Measurements from ENCODE around the gene ATP11A. TPM values are rescaled to one million over a fixed set of nuclear protein-coding genes. Genes with fewer than 3 reads are reported as not detected.

The ATP11A gene
- total RNA-seq, 6 experiments from 2014 or later = 24.3 to 57.4 (median 33.1) TPM

DNA sequence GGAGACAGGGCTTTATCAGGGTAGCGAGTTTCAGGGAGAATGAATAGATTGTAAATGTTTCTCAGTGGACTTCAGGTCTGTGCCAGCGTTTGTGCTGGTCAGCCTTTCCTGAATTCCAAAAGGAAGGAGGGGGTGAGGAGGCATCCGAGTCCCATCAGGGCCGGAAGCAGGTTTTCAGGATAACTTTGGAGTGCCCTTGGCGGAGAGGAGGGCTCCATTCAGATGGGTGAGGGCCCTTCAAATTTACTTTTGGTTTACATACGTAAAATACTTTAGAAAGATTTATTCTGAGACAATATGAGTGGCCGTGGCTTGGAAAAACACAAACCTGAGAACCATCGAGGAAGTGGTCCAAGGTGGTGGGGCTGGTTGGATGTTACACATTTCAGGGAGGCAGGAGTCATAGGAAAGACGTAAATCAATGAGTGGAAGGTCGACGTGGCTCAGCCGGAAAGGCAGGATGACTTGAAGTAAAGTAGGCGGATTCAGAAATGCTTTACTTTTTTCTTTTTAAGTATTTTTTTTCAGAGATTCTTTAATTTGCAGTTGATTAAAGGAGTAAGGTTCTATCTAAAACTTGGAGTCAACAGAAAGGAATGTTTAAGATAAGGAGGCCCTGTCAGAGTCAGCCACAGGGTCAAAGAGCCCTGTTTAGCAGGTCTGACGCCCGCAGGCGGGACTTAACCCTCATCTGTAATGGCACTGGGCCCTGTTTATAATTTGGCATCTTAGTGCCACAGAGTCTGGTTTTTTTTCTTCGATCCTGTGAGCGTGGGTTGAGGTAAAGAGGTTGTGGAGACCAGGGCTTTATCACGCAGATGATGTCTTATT lies 32.8 kb downstream of the ATP11A start:
- ATAC-seq (peak; percentile 62 to 80 (median 68)), DNase-seq (peak in 1 of 3 donors; percentile 51)
- H3K27me3 ChIP-seq = no peaks in the 10 kb centered on the region
- no peaks in the 10 kb centered on the region for H3K36me3 ChIP-seq
- H3K9me3 ChIP-seq = no peaks in the 10 kb centered on the region
- TF ChIP-seq, protein P1, sequence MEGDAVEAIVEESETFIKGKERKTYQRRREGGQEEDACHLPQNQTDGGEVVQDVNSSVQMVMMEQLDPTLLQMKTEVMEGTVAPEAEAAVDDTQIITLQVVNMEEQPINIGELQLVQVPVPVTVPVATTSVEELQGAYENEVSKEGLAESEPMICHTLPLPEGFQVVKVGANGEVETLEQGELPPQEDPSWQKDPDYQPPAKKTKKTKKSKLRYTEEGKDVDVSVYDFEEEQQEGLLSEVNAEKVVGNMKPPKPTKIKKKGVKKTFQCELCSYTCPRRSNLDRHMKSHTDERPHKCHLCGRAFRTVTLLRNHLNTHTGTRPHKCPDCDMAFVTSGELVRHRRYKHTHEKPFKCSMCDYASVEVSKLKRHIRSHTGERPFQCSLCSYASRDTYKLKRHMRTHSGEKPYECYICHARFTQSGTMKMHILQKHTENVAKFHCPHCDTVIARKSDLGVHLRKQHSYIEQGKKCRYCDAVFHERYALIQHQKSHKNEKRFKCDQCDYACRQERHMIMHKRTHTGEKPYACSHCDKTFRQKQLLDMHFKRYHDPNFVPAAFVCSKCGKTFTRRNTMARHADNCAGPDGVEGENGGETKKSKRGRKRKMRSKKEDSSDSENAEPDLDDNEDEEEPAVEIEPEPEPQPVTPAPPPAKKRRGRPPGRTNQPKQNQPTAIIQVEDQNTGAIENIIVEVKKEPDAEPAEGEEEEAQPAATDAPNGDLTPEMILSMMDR (IDR thresholded peaks at IDR 0.05) = no peak
- TF ChIP-seq POLR2A (IDR thresholded peaks at IDR 0.05) = no peak
- H3K27ac ChIP-seq = peak overlapping the region; percentile 39 to 80 (median 59)
- intact Hi-C loops (cut with DNase I) = no loop called here
- 53% methylated on average over 13 of the region's 19 CpGs for WGBS (ENCODE audit: insufficient coverage, low coverage, low lambda C conversion rate, missing lambda C conversion rate)
- H3K4me3 ChIP-seq = no peak overlapping the region
- H3K4me1 ChIP-seq = peaks cover 0 to 11% (median 2%) of the 10 kb centered on the region in 4 donors

DNA sequence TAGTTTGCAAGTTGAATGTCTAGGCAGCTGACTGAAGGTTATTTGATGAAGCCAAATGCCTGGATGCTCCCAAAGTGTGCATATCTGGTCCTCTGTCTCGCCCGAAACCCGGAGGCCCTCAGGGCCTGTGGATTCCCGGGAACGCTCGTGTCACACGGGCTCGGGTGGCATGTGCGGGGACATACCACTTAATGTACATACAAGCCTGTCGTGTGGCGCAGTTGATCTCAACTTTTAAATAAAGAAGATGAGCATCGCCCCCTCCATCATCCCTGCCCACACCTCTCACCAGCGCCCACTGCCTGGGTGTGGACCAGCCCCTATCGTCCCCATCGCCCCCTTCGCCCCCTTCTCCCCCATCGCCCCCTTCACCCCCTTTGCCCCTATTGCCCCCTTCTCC lies 33.9 kb downstream of the ATP11A start:
- no peak for TF ChIP-seq POLR2A (IDR thresholded peaks at IDR 0.05)
- TF ChIP-seq, protein P1 (IDR thresholded peaks at IDR 0.05) = no peak
- no peak overlapping the region for H3K27ac ChIP-seq
- no peak overlapping the region for H3K4me3 ChIP-seq
- peaks cover 0 to 11% (median 2%) of the 10 kb centered on the region in 4 donors for H3K4me1 ChIP-seq
- H3K36me3 ChIP-seq = no peaks in the 10 kb centered on the region
- H3K27me3 ChIP-seq = no peaks in the 10 kb centered on the region
- no peak for DNase-seq
- no peak for ATAC-seq
- H3K9me3 ChIP-seq = no peaks in the 10 kb centered on the region
- intact Hi-C loops (cut with DNase I) = no loop called here
- 95% methylated on average over 7 of the region's 17 CpGs for WGBS (ENCODE audit: insufficient coverage, low coverage, low lambda C conversion rate, missing lambda C conversion rate)

DNA sequence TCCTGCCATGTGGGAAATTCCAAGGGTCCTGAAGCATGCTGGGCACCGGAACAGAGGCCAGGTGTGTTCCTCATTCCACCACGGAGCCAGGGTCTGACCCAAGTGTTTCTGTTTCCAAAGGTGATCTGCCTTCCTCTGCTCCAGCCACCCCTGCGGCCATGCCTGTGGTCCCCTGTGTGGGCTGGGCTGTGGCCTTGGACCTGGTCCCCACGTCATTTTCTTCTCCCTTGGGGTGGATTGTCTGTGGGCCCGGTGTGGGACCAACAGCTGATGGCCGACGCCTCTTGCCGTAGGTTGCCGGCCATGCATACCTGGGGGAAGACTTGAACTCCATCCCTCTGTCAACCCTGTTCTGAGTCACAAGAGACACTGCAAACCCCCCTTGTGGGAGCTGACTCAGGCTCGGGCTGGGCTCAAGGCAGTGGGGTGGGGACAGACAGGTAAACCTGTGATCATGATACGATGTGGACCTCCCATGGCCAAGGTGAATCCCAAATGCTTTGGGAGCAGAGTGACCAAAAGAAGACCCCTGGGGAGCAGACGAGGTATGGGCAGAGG lies 35.0 kb downstream of the ATP11A start:
- TF ChIP-seq POLR2A (IDR thresholded peaks at IDR 0.05) = no peak
- TF ChIP-seq, protein P1 (IDR thresholded peaks at IDR 0.05) = no peak
- peaks cover 0 to 11% (median 2%) of the 10 kb centered on the region in 4 donors for H3K4me1 ChIP-seq
- ATAC-seq (no peak), DNase-seq (peak in 1 of 3 donors; percentile 37)
- no peak overlapping the region for H3K27ac ChIP-seq
- no CpG with 5 or more reads among the region's 12 CpGs for WGBS (ENCODE audit: insufficient coverage, low coverage, low lambda C conversion rate, missing lambda C conversion rate)
- no peaks in the 10 kb centered on the region for H3K9me3 ChIP-seq
- no peak overlapping the region for H3K4me3 ChIP-seq
- intact Hi-C loops (cut with DNase I) = no loop called here
- H3K36me3 ChIP-seq = no peaks in the 10 kb centered on the region
- H3K27me3 ChIP-seq = no peaks in the 10 kb centered on the region

DNA sequence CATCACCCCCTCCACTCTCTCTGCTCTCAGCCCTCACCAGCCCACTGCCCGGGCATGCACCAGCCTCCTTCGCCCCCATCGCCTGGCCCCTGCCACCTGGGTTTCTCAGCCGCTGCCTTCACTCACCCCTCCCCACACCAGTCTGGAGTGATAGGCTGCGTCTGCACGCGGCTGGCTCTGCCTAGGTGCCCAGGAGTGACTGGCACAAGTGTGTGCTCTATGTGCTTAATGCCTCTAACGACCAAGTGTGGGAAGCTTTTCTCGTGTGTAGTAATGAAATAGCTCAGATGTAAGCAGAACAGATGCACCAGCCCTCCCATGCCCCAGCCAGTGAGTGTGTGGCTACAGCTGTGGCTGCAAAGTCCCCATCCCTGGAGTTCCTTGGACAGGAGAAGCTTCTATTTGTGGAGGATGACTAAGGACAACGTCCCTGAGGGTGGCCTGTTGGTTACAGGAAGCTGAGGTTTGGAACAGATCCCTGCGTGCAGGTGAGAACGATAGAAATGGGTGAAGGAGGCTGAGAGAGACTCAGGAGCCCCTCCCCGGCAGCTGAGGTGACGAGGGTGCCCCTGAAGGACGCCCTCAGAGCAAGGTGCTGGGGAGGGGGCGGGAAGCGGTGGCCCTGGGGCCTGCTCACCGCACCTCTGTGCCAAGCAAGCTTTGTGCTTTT lies 35.6 kb downstream of the ATP11A start:
- H3K27ac ChIP-seq = no peak overlapping the region
- H3K4me1 ChIP-seq = peaks cover 0 to 11% (median 2%) of the 10 kb centered on the region in 4 donors
- DNase-seq = peak in 1 of 3 donors; percentile 37

More for the DNA sequence above, 35.6 kb downstream of the ATP11A start:
- H3K27me3 ChIP-seq = no peaks in the 10 kb centered on the region
- TF ChIP-seq, protein P1 (IDR thresholded peaks at IDR 0.05) = no peak
- TF ChIP-seq POLR2A (IDR thresholded peaks at IDR 0.05) = no peak
- intact Hi-C loops (cut with DNase I) = no loop called here
- no peaks in the 10 kb centered on the region for H3K36me3 ChIP-seq
- WGBS (ENCODE audit: insufficient coverage, low coverage, low lambda C conversion rate, missing lambda C conversion rate) = 45% methylated on average over 5 of the region's 18 CpGs
- peak in 1 of 4 donors; percentile 6 for ATAC-seq
- no peaks in the 10 kb centered on the region for H3K9me3 ChIP-seq
- no peak overlapping the region for H3K4me3 ChIP-seq
